Vagina (tissue), 2 donors: ENCODE results near the gene CREBL2. TPM values are rescaled to one million over a fixed set of nuclear protein-coding genes. Genes with fewer than 3 reads are reported as not detected.
"Not testable (repeated sequence)": the region's sequence is repeated elsewhere in the genome, so short reads cannot be mapped to it uniquely, and the experiment has no call there.

ENCODE experiments used
- DNase-seq, 2 donors: peaks; one replicate each; pipeline ENCODE4 v3.0.0-alpha.2; 2017; ENCODE audit errors: extremely low spot score in 2 of 2
- H3K27ac ChIP-seq: fragments of 200-600 bp; sonication (generic); one replicate; pipeline ENCODE4 v1.5.1; 2019
- H3K27me3 ChIP-seq: fragments of 200-600 bp; sonication (generic); one replicate; pipeline ENCODE4 v1.5.1; 2019
- H3K36me3 ChIP-seq, 2 donors: fragments of 200-600 bp; sonication (generic); one replicate each; pipeline ENCODE4 v1.5.1; 2017 to 2019
- H3K4me1 ChIP-seq: fragments of 200-600 bp; sonication (generic); one replicate; pipeline ENCODE4 v1.5.1; 2019
- H3K4me3 ChIP-seq, 2 donors: fragments of 200-600 bp; sonication (generic); 1 replicate in 1 of 2; 2 replicates in 1 of 2; pipeline ENCODE4 v1.5.1; 2016 to 2019
- H3K9me3 ChIP-seq: fragments of 200-600 bp; sonication (generic); one replicate; pipeline ENCODE4 v1.5.1; 2019
- POLR2A ChIP-seq, 2 donors: fragments of 450-650 bp; IDR thresholded peaks; one replicate each; pipeline ENCODE4 v1.6.1; 2017; ENCODE audit warnings: antibody characterized with exemption in 2 of 2, mild to moderate bottlenecking in 2 of 2, moderate library complexity in 2 of 2
- POLR2AphosphoS5 ChIP-seq, 2 donors: sonication (generic); formaldehyde crosslinking; IDR thresholded peaks; one replicate each; pipeline ENCODE4 v1.9.0; 2017; ENCODE audit warnings: antibody characterized with exemption in 2 of 2, mild to moderate bottlenecking in 2 of 2, low read depth in 1 of 2; ENCODE audit not compliant: insufficient read depth in 1 of 2
- intact Hi-C: fragments of 100-400 bp; cut with DNase I; formaldehyde crosslinking; loops from one replicate; pipeline ENCODE4 v1.15.1; 2023
- total RNA-seq: library from RNA; depleted of rRNA; stranded (reverse); fragments of >200 nt; gene quantifications from one replicate; pipeline ENCODE4 v1.2.3, GENCODE V29; 2016
- TF ChIP-seq, protein P1 (sequence below), 3 experiments: fragments of 450-650 bp in 2 of 3; fragments of 200-600 bp in 1 of 3; sonication (generic) in 1 of 3; IDR thresholded peaks; one replicate each; pipeline ENCODE4 v1.5.1; 2017 to 2019; ENCODE audit warnings: antibody characterized with exemption in 3 of 3, mild to moderate bottlenecking in 2 of 3, moderate library complexity in 2 of 3

The CREBL2 gene
- total RNA-seq, 1 donor from 2014 or later: 29.0 TPM

DNA sequence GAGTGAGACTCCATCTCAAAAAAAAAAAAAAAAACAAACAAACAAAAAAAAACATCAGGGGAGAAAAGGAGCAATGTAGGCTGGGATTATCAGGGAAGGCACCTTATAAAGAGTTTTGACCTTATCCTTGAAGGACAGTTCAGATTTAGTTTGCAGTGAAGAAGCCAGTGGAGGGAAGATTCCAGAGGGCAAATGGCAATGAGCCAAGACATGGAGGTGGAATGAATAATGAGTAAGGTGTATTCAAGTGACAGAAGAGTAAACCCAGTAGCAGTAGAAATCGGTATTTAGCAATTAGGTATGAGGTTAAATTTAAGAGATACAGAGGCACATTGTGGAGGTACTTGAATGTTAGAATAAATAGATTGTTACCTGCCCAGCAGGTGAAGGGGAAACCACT is 46.8 kb upstream of the CREBL2 start:
- intact Hi-C loops: loop anchor here (5.0 to 10.0 kb wide), 2 partner anchors 53 to 170 kb away; no protein-coding TSS in a partner anchor
- Histone ChIP-seq H3K4me1 (peaks cover 13% of the 10 kb centered on the region), H3K9me3 (no peaks in the 10 kb centered on the region), H3K4me3 (no peak overlapping the region), H3K27me3 (no peaks in the 10 kb centered on the region), H3K27ac (no peak overlapping the region), H3K36me3 (no peaks in the 10 kb centered on the region)
- no peak for DNase-seq
- TF ChIP-seq POLR2A (IDR thresholded peaks at IDR 0.05) (no peak), POLR2AphosphoS5 (IDR thresholded peaks at IDR 0.05; ENCODE audit: insufficient read depth in 1 of 2, low read depth in 1 of 2) (no peak)
- TF ChIP-seq, protein P1, sequence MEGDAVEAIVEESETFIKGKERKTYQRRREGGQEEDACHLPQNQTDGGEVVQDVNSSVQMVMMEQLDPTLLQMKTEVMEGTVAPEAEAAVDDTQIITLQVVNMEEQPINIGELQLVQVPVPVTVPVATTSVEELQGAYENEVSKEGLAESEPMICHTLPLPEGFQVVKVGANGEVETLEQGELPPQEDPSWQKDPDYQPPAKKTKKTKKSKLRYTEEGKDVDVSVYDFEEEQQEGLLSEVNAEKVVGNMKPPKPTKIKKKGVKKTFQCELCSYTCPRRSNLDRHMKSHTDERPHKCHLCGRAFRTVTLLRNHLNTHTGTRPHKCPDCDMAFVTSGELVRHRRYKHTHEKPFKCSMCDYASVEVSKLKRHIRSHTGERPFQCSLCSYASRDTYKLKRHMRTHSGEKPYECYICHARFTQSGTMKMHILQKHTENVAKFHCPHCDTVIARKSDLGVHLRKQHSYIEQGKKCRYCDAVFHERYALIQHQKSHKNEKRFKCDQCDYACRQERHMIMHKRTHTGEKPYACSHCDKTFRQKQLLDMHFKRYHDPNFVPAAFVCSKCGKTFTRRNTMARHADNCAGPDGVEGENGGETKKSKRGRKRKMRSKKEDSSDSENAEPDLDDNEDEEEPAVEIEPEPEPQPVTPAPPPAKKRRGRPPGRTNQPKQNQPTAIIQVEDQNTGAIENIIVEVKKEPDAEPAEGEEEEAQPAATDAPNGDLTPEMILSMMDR (IDR thresholded peaks at IDR 0.05): no peak

DNA sequence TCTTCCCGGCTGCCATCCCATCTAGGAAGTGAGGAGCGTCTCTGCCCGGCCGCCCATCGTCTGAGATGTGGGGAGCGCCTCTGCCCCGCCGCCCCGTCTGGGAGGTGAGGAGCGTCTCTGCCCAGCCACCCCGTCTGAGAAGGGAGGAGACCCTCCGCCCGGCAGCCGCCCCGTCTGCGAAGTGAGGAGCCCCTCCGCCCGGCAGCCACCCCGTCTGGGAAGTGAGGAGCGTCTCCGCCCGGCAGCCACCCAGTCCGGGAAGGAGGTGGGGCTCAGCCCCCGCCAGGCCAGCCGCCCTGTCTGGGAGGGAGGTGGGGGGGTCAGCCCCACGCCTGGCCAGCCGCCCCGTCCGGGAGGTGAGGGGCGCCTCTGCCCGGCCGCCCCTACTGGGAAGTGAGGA is 45.7 kb upstream of the CREBL2 start:
- H3K27me3 ChIP-seq, H3K4me3 ChIP-seq, DNase-seq, H3K27ac ChIP-seq, H3K36me3 ChIP-seq, H3K9me3 ChIP-seq: not testable (repeated sequence)
- peaks cover 12% of the 10 kb centered on the region for H3K4me1 ChIP-seq
- intact Hi-C loops: loop anchor here (10.0 kb wide), 1 partner anchor 171 kb away; no protein-coding TSS in a partner anchor

DNA sequence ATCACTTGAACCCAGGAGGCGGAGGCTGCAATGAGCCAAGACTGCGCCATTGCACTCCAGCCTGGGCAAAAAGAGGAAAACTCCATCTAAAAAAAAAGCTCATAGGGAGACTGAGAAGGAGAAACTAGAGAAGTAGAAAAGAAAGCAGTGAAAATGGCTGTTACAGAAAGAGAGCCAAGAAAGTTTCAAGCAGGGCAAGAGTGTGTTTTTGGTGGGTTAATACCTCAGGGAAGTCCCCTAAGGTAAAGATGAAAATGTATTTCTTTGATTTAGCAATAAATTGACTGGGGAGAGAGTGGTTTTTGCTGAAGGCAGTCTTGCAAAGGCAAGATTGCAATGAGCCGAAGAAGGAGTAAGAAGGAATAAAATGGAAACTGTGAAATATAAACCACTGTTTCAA is 39.0 kb upstream of the CREBL2 start:
- Histone ChIP-seq H3K4me1 (no peaks in the 10 kb centered on the region), H3K27ac (no peak overlapping the region), H3K36me3 (no peaks in the 10 kb centered on the region), H3K9me3 (no peaks in the 10 kb centered on the region), H3K4me3 (no peak overlapping the region), H3K27me3 (no peaks in the 10 kb centered on the region)
- no peak for DNase-seq
- TF ChIP-seq, protein P1 (IDR thresholded peaks at IDR 0.05): no peak
- TF ChIP-seq POLR2AphosphoS5 (IDR thresholded peaks at IDR 0.05; ENCODE audit: insufficient read depth in 1 of 2, low read depth in 1 of 2) (no peak), POLR2A (IDR thresholded peaks at IDR 0.05) (no peak)
- intact Hi-C loops: no loop called here

DNA sequence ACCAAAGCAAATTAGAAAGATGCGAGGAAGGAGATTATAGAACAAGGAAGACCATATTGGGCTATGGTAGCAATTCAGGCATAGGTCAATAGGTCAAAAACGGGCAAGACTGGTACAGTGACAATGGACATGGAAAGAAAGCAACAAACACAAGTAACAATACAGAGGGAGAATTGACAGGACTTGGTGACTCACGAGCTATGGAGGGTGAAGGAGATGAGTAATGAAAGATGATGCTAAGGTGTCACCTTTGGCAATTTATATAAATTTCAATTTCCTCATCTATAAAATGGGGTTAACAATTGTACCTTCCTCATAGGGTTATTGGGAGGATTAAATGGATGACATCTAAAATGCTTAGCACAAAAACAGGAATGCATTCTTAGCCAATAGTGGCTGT is 33.9 kb upstream of the CREBL2 start:
- H3K4me3 ChIP-seq: no peak overlapping the region

DNA sequence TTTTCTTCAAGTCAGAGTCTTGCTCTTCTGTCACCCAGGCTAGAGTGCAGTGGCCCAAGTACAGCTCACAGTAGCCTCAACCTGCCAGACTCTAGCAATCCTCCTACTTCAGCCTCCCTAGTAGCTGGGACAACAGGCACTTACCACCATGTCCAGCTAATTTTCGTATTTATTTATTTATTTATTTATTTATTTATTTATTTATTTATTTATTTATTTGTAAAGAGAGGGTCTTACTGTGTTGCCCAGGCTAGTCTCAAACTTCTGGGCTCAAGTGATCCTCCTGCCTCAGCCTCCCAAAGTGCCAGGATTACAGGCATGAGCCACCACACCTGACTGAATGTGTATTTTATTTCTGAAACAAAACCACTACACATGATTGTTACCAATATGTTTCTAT is 31.0 kb upstream of the CREBL2 start:
- DNase-seq, H3K36me3 ChIP-seq, intact Hi-C loops: not testable (repeated sequence)

More for the DNA sequence above, 33.9 kb upstream of the CREBL2 start:
- Histone ChIP-seq H3K4me1 (no peaks in the 10 kb centered on the region), H3K27ac (no peak overlapping the region), H3K27me3 (no peaks in the 10 kb centered on the region), H3K36me3 (no peaks in the 10 kb centered on the region), H3K9me3 (no peaks in the 10 kb centered on the region)
- TF ChIP-seq POLR2A (IDR thresholded peaks at IDR 0.05) (no peak), POLR2AphosphoS5 (IDR thresholded peaks at IDR 0.05; ENCODE audit: insufficient read depth in 1 of 2, low read depth in 1 of 2) (peak in 1 of 2 donors; percentile 67)
- intact Hi-C loops: no loop called here
- no peak for DNase-seq

DNA sequence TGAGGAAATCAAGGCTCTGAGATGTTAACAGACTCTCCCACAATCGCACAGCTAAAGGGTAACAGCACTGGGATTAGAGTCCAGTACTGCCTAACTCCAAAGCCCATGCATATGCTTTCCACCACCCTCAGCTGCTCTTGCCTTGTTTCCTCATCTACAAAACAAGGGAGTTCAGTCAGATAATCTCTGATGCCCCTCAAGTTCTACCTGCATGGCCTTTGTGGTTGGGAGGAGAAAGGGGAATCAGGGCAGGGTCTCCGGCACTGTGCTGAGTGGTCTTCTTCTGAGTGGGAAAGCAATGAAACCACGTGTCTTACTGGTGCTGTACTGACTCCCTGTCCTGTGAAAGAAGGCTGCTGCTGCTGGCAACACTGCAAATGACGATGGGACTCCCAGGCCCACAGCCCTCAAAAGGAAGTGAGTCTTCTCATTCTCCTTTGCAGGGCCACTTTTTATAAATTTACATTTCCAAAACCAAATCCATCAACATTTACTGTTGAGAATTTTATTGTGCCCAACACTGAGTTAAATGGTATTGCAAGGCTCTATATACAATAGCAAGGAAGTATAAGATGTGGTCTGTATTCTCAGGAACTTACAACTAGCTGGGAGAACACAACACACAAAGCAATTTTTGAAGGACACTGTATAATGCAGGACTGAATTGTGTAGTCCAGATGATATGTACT is 29.3 kb upstream of the CREBL2 start:
- H3K9me3 ChIP-seq: no peaks in the 10 kb centered on the region
- TF ChIP-seq, protein P1 (IDR thresholded peaks at IDR 0.05): no peak
- TF ChIP-seq POLR2AphosphoS5 (IDR thresholded peaks at IDR 0.05; ENCODE audit: insufficient read depth in 1 of 2, low read depth in 1 of 2): no peak
- no peak for TF ChIP-seq POLR2A (IDR thresholded peaks at IDR 0.05)
- no peaks in the 10 kb centered on the region for H3K27me3 ChIP-seq
- intact Hi-C loops: no loop called here
- DNase-seq: no peak
- no peaks in the 10 kb centered on the region for H3K36me3 ChIP-seq
- no peak overlapping the region for H3K4me3 ChIP-seq
- peaks cover 4% of the 10 kb centered on the region for H3K4me1 ChIP-seq
- no peak overlapping the region for H3K27ac ChIP-seq

More for the DNA sequence above, 31.0 kb upstream of the CREBL2 start:
- H3K4me1 ChIP-seq, H3K27me3 ChIP-seq, H3K4me3 ChIP-seq, H3K27ac ChIP-seq, H3K9me3 ChIP-seq: not testable (repeated sequence)
